HG02981 (cell line): ENCODE results near the gene PAN3.
"Not testable (repeated sequence)": the region's sequence is repeated elsewhere in the genome, so short reads cannot be mapped to it uniquely, and the experiment has no call there.

Source experiments
- ATAC-seq: cut with Tn5 transposase; IDR thresholded peaks from one replicate; pipeline ENCODE4 v1.9.1; 2021; ENCODE audit warnings: mild to moderate bottlenecking, moderate library complexity; ENCODE audit not compliant: unreplicated experiment

Gene PAN3

GRCh38 chr13:28131646-28132045, 6.7 kb upstream of the PAN3 start:
- no peak for ATAC-seq

- no peak for ATAC-seq
These were observed 1.4 kb upstream of the PAN3 start for GRCh38 chr13:28136916-28137315.

GRCh38 chr13:28137596-28137995, 749 bp upstream of the PAN3 start:
- ATAC-seq: no peak

GRCh38 chr13:28138756-28139470, 568 bp downstream of the PAN3 start:
- ATAC-seq: peak; percentile 34

GRCh38 chr13:28140433-28141125, 2.2 kb downstream of the PAN3 start:
- ATAC-seq: no peak

GRCh38 chr13:28141542-28141941, 3.2 kb downstream of the PAN3 start:
- ATAC-seq: not testable (repeated sequence)

- ATAC-seq: no peak
These were observed 6.7 kb downstream of the PAN3 start for GRCh38 chr13:28145049-28145448.

GRCh38 chr13:28147495-28147894, 9.2 kb downstream of the PAN3 start:
- no peak for ATAC-seq

GRCh38 chr13:28159057-28159456, 20.7 kb downstream of the PAN3 start:
- ATAC-seq: no peak

GRCh38 chr13:28161370-28161769, 23.0 kb downstream of the PAN3 start:
- ATAC-seq: no peak

GRCh38 chr13:28163587-28163986, 25.2 kb downstream of the PAN3 start:
- ATAC-seq: no peak

- ATAC-seq: no peak
These were observed 27.9 kb downstream of the PAN3 start for GRCh38 chr13:28166257-28166656.

- ATAC-seq: no peak
These were observed 32.9 kb downstream of the PAN3 start for GRCh38 chr13:28171266-28171665.

- ATAC-seq: no peak
These were observed 34.6 kb downstream of the PAN3 start for GRCh38 chr13:28172947-28173346.

GRCh38 chr13:28173793-28174192, 35.4 kb downstream of the PAN3 start:
- ATAC-seq: no peak

GRCh38 chr13:28177327-28177726, 39.0 kb downstream of the PAN3 start:
- ATAC-seq: no peak

- no peak for ATAC-seq
These were observed 39.5 kb downstream of the PAN3 start for GRCh38 chr13:28177877-28178276.

GRCh38 chr13:28179974-28180373, 41.6 kb downstream of the PAN3 start:
- ATAC-seq: no peak

- no peak for ATAC-seq
These were observed 43.1 kb downstream of the PAN3 start for GRCh38 chr13:28181413-28181812.

GRCh38 chr13:28185256-28185655, 46.9 kb downstream of the PAN3 start:
- no peak for ATAC-seq

- ATAC-seq: no peak
These were observed 60.7 kb downstream of the PAN3 start for GRCh38 chr13:28199089-28199488.

- no peak for ATAC-seq
These were observed 65.7 kb downstream of the PAN3 start for GRCh38 chr13:28204043-28204442.
